Activated CD8-positive, alpha-beta T cell treated with anti-CD3 and anti-CD28 coated beads for 36 hours (primary cell): ENCODE results near the gene CD320. TPM values are rescaled to one million over a fixed set of nuclear protein-coding genes. Genes with fewer than 3 reads are reported as not detected.
A peak's percentile ranks its signal among the peaks of the same experiment; 100 is the strongest.
"Not testable (repeated sequence)": the region's sequence is repeated elsewhere in the genome, so short reads cannot be mapped to it uniquely, and the experiment has no call there.

Experiments used
- ATAC-seq: fragments of 200-7000 bp; cut with Tn5 transposase; one replicate; pipeline ENCODE4 v1.10.0; 2021; ENCODE audit warnings: mild to moderate bottlenecking, moderate library complexity
- CTCF ChIA-PET: fragments of 350-600 bp; sonication (Branson Sonifier 250); formaldehyde crosslinking; loops from one replicate; lab custom pipeline; 2021; ENCODE audit warnings: antibody characterized with exemption; lab: Charles Lee
- POLR2A ChIA-PET: fragments of 350-600 bp; sonication (Branson Sonifier 250); formaldehyde crosslinking; loops from one replicate; lab custom pipeline; 2021; ENCODE audit warnings: antibody characterized with exemption; lab: Charles Lee
- DNase-seq: peaks from one replicate; pipeline ENCODE4 v3.0.0-alpha.2; 2020
- H3K27ac Mint-ChIP-seq: one replicate; pipeline ENCODE4 v1.8.0; 2021; ENCODE audit warnings: mild to moderate bottlenecking, mixed read lengths
- H3K27me3 Mint-ChIP-seq: one replicate; pipeline ENCODE4 v1.8.0; 2021; ENCODE audit warnings: mixed read lengths
- H3K36me3 Mint-ChIP-seq: one replicate; pipeline ENCODE4 v1.8.0; 2021; ENCODE audit warnings: low read depth, mixed read lengths
- H3K4me1 Mint-ChIP-seq: one replicate; pipeline ENCODE4 v1.8.0; 2021; ENCODE audit warnings: low read depth, mixed read lengths
- H3K4me3 Mint-ChIP-seq: one replicate; pipeline ENCODE4 v1.8.0; 2021; ENCODE audit warnings: mild to moderate bottlenecking, moderate library complexity, mixed read lengths
- H3K9me3 Mint-ChIP-seq: one replicate; pipeline ENCODE4 v1.8.0; 2021; ENCODE audit warnings: mixed read lengths
- CTCF ChIP-seq: fragments of 200-600 bp; IDR thresholded peaks from one replicate; pipeline ENCODE4 v1.8.0; 2022; ENCODE audit warnings: antibody characterized with exemption, mild to moderate bottlenecking
- intact Hi-C: fragments of 100-400 bp; cut with micrococcal nuclease; formaldehyde crosslinking; loops from one replicate; pipeline ENCODE4 v1.10.0; 2022
- total RNA-seq, 2 experiments: library from RNA; stranded (reverse); gene quantifications; one replicate each; pipeline ENCODE4 v1.2.3, GENCODE V29; 2021

Gene CD320
- total RNA-seq, 2 experiments from 2014 or later = 59.0 to 62.2 TPM

GRCh38 chr19:8321986-8322637 lies 14.0 kb upstream of the CD320 start:
- TF ChIP-seq CTCF = no peak
- intact Hi-C loops = no loop called here
- peaks cover 40% of the 10 kb centered on the region for H3K36me3 Mint-ChIP-seq
- peaks cover 29% of the 10 kb centered on the region for H3K4me1 Mint-ChIP-seq
- peak overlapping the region; percentile 97 for H3K4me3 Mint-ChIP-seq
- no peaks in the 10 kb centered on the region for H3K27me3 Mint-ChIP-seq
- peak overlapping the region; percentile 96 for H3K27ac Mint-ChIP-seq
- CTCF ChIA-PET = no interaction called here
- POLR2A ChIA-PET = interaction anchor here (0.8 to 6.6 kb wide), 7 partner anchors 10 to 70 kb away, joined by 3 to 37 read pairs (median 10); partner anchors contain the start of genes CD320 and KANK3
- no peak for DNase-seq
- no peak for ATAC-seq
- no peaks in the 10 kb centered on the region for H3K9me3 Mint-ChIP-seq

- ChIA-PET CTCF (no interaction called here), POLR2A (interaction anchor here (0.9 to 6.6 kb wide), 8 partner anchors 10 to 71 kb away, joined by 3 to 37 read pairs (median 8); partner anchors contain the start of genes CD320 and KANK3)
- peaks cover 29% of the 10 kb centered on the region for H3K4me1 Mint-ChIP-seq
- peak within 1 kb of the TSS; percentile 97 for H3K4me3 Mint-ChIP-seq
- intact Hi-C loops = no loop called here
- peak within 1 kb of the TSS; percentile 96 for H3K27ac Mint-ChIP-seq
- peak; percentile 99 for DNase-seq
- ATAC-seq = peak; percentile 94
- no peaks in the 10 kb centered on the region for H3K27me3 Mint-ChIP-seq
- TF ChIP-seq CTCF = no peak
- peaks cover 40% of the 10 kb centered on the region for H3K36me3 Mint-ChIP-seq
- H3K9me3 Mint-ChIP-seq = no peaks in the 10 kb centered on the region
Observed at GRCh38 chr19:8321067-8321985, 13.2 kb upstream of the CD320 start, which contains the start of the genes NDUFA7 and RPS28. Gene NDUFA7 (minus strand): TSS chr19:8321375. CDS start chr19:8321358, 17 bp downstream. Gene RPS28 (plus strand): TSS chr19:8321496. CDS start chr19:8321531, 35 bp downstream.

GRCh38 chr19:8320564-8321066 lies 12.5 kb upstream of the CD320 start:
- intact Hi-C loops = no loop called here
- Mint-ChIP-seq H3K36me3 (peaks cover 42% of the 10 kb centered on the region), H3K27ac (peak overlapping the region; percentile 96), H3K4me1 (peaks cover 29% of the 10 kb centered on the region), H3K9me3 (no peaks in the 10 kb centered on the region), H3K27me3 (no peaks in the 10 kb centered on the region), H3K4me3 (peak overlapping the region; percentile 97)
- ChIA-PET POLR2A (interaction anchor here (0.6 to 6.6 kb wide), 10 partner anchors 10 to 72 kb away, joined by 3 to 37 read pairs (median 4); partner anchors contain the start of genes CD320 and KANK3), CTCF (no interaction called here)
- peak; percentile 49 for DNase-seq
- ATAC-seq = peak; percentile 7
- TF ChIP-seq CTCF = no peak

GRCh38 chr19:8319807-8320520 lies 11.8 kb upstream of the CD320 start:
- H3K4me3 Mint-ChIP-seq = peak overlapping the region; percentile 97
- ATAC-seq (no peak), DNase-seq (no peak)
- intact Hi-C loops = no loop called here
- H3K9me3 Mint-ChIP-seq = no peaks in the 10 kb centered on the region
- no peak for TF ChIP-seq CTCF
- H3K4me1 Mint-ChIP-seq = peaks cover 29% of the 10 kb centered on the region
- ChIA-PET CTCF (no interaction called here), POLR2A (interaction anchor here (0.6 to 6.6 kb wide), 9 partner anchors 9 to 251 kb away, joined by 3 to 37 read pairs (median 4); partner anchors contain the start of gene CD320)
- H3K27ac Mint-ChIP-seq = peak overlapping the region; percentile 96
- peaks cover 45% of the 10 kb centered on the region for H3K36me3 Mint-ChIP-seq
- H3K27me3 Mint-ChIP-seq = no peaks in the 10 kb centered on the region

GRCh38 chr19:8318835-8319234 lies 10.7 kb upstream of the CD320 start:
- peak overlapping the region; percentile 38 for H3K4me3 Mint-ChIP-seq
- ChIA-PET POLR2A (interaction anchor here (0.7 to 1.3 kb wide), 2 partner anchors 10 to 106 kb away, joined by 3 to 5 read pairs; partner anchors contain the start of gene CD320), CTCF (interaction anchor here (1.1 kb wide), 1 partner anchor 10 kb away, joined by 3 read pairs; no protein-coding TSS in a partner anchor)
- peaks cover 46% of the 10 kb centered on the region for H3K36me3 Mint-ChIP-seq
- DNase-seq, ATAC-seq, H3K27me3 Mint-ChIP-seq, H3K9me3 Mint-ChIP-seq, intact Hi-C loops, H3K27ac Mint-ChIP-seq: not testable (repeated sequence)
- H3K4me1 Mint-ChIP-seq = peaks cover 26% of the 10 kb centered on the region
